Hepatic stellate cell (primary cell): ENCODE data around the gene PPM1D.

ENCODE experiments used
- DNase-seq: peaks from one replicate; pipeline ENCODE4 v3.0.0; 2011; ENCODE audit warnings: low spot score

The PPM1D gene

GRCh38 chr17:60618854-60619526 is 19.0 kb downstream of the PPM1D start:
- no peak for DNase-seq

- no peak for DNase-seq
These were observed 23.0 kb downstream of the PPM1D start for GRCh38 chr17:60622961-60623360.

GRCh38 chr17:60623415-60623814 is 23.4 kb downstream of the PPM1D start:
- no peak for DNase-seq

GRCh38 chr17:60627124-60627523 is 27.1 kb downstream of the PPM1D start:
- no peak for DNase-seq

- DNase-seq: no peak
These were observed 28.4 kb downstream of the PPM1D start for GRCh38 chr17:60628252-60628889.

GRCh38 chr17:60629120-60629519 is 29.1 kb downstream of the PPM1D start:
- DNase-seq: no peak

- DNase-seq: peak; percentile 10
These were observed 30.4 kb downstream of the PPM1D start for GRCh38 chr17:60630352-60630751.

GRCh38 chr17:60631119-60631518 is 31.1 kb downstream of the PPM1D start:
- no peak for DNase-seq

GRCh38 chr17:60637683-60638082 is 37.7 kb downstream of the PPM1D start:
- DNase-seq: no peak

GRCh38 chr17:60639019-60639330 is 39.0 kb downstream of the PPM1D start:
- DNase-seq: no peak

- DNase-seq: peak; percentile 9
These were observed 40.5 kb downstream of the PPM1D start for GRCh38 chr17:60640503-60640902.

GRCh38 chr17:60641126-60641525 is 41.1 kb downstream of the PPM1D start:
- DNase-seq: no peak

- peak; percentile 70 for DNase-seq
These were observed 41.8 kb downstream of the PPM1D start for GRCh38 chr17:60641810-60642220.

- DNase-seq: no peak
These were observed 46.0 kb downstream of the PPM1D start for GRCh38 chr17:60645918-60646523.

- no peak for DNase-seq
These were observed 46.7 kb downstream of the PPM1D start for GRCh38 chr17:60646701-60647100.

- DNase-seq: no peak
These were observed 47.7 kb downstream of the PPM1D start for GRCh38 chr17:60647705-60648104.

- DNase-seq: no peak
These were observed 52.7 kb downstream of the PPM1D start for GRCh38 chr17:60652454-60653247.

- no peak for DNase-seq
These were observed 53.6 kb downstream of the PPM1D start for GRCh38 chr17:60653569-60653968.

GRCh38 chr17:60656499-60656898 is 56.5 kb downstream of the PPM1D start:
- no peak for DNase-seq

GRCh38 chr17:60659156-60659555 is 59.2 kb downstream of the PPM1D start:
- DNase-seq: no peak

GRCh38 chr17:60661489-60661888 is 61.5 kb downstream of the PPM1D start:
- no peak for DNase-seq

- no peak for DNase-seq
These were observed 64.0 kb downstream of the PPM1D start for GRCh38 chr17:60664022-60664421.

GRCh38 chr17:60665602-60666001 is 65.6 kb downstream of the PPM1D start:
- DNase-seq: no peak
